ENCODE data around the gene TESK2. TPM values are rescaled to one million over a fixed set of nuclear protein-coding genes. Genes with fewer than 3 reads are reported as not detected.

TESK2 gene
- total RNA-seq, 6 donors from 2014 or later = 2.3 to 7.4 (median 5.7) TPM

DNA sequence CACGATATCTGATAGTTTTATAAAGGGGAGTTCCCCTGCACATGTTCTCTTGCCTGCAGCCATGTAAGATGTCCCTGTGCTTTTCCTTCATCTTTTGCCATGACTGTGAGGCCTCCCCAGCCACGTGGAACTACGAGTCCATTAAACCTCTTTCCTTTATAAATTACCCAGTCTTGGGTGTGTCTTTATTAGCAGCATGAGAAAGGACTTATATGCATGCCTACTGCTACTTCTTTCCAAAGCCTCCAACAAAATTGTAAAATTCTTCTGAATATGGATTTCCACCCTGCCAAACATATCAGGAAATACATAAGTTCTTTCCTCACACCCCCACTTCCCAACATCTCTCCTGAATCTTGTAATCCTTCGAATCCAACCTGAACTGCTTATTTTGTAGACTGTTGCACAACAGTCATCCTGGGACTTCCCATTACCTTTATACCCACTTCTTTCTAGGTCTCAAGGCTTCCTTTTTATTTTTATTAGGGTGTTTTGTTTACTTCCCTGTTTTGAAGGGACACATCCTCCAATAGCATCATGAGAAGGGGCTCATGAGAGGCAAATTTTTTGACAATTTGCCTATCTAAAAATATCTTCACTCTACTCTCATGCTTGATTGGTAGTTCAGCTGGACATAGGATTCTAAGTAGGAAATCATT is 83.2 kb downstream of the TESK2 start:
- WGBS, 2 donors = 71 to 80% methylated on average over 4 of the region's 4 CpGs
- Histone ChIP-seq H3K27me3 (no peaks in the 10 kb centered on the region), H3K4me3 (no peak overlapping the region), H3K36me3 (no peaks in the 10 kb centered on the region), H3K27ac (no peak overlapping the region), H3K9me3 (no peaks in the 10 kb centered on the region), H3K4me1 (peaks cover 0 to 10% (median 3%) of the 10 kb centered on the region in 4 donors)
- TF ChIP-seq POLR2A (IDR thresholded peaks at IDR 0.05) (no peak), POLR2AphosphoS5 (IDR thresholded peaks at IDR 0.05) (no peak), EP300 (IDR thresholded peaks at IDR 0.05) (no peak)
- TF ChIP-seq, protein P1, sequence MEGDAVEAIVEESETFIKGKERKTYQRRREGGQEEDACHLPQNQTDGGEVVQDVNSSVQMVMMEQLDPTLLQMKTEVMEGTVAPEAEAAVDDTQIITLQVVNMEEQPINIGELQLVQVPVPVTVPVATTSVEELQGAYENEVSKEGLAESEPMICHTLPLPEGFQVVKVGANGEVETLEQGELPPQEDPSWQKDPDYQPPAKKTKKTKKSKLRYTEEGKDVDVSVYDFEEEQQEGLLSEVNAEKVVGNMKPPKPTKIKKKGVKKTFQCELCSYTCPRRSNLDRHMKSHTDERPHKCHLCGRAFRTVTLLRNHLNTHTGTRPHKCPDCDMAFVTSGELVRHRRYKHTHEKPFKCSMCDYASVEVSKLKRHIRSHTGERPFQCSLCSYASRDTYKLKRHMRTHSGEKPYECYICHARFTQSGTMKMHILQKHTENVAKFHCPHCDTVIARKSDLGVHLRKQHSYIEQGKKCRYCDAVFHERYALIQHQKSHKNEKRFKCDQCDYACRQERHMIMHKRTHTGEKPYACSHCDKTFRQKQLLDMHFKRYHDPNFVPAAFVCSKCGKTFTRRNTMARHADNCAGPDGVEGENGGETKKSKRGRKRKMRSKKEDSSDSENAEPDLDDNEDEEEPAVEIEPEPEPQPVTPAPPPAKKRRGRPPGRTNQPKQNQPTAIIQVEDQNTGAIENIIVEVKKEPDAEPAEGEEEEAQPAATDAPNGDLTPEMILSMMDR (IDR thresholded peaks at IDR 0.05) = no peak
- ATAC-seq (ENCODE audit: low FRiP score in 2 of 2) (no peak), DNase-seq (no peak)

DNA sequence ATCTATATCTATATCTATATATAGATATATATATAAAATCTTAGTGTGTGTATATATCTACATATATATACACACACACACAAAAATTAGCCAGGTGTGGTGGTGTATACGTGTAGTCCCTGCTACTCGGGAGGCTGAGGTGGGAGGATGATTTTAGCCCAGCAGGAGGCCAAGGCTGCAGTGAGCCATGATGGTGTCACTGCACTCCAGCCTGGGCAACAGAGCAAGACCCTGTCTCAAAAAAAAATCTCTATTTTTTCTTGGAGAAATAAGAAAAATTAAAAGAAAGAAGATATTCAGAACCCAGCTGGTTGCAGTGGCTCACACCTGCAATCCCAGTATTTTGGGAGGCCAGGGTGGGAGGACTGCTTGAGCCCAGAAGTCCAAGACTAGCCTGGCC is 85.3 kb downstream of the TESK2 start:
- H3K36me3 ChIP-seq = no peaks in the 10 kb centered on the region
- H3K27me3 ChIP-seq = no peaks in the 10 kb centered on the region
- no peak for TF ChIP-seq POLR2A (IDR thresholded peaks at IDR 0.05)
- TF ChIP-seq EP300 (IDR thresholded peaks at IDR 0.05) = no peak
- TF ChIP-seq, protein P1 (IDR thresholded peaks at IDR 0.05) = no peak
- no peak for TF ChIP-seq POLR2AphosphoS5 (IDR thresholded peaks at IDR 0.05)
- ATAC-seq (ENCODE audit: low FRiP score in 2 of 2) (no peak), DNase-seq (no peak)
- H3K4me1 ChIP-seq = peaks cover 0 to 6% (median 1%) of the 10 kb centered on the region in 4 donors
- 96 to 97% methylated on average over 2 of the region's 2 CpGs for WGBS, 2 donors
- no peak overlapping the region for H3K27ac ChIP-seq
- H3K9me3 ChIP-seq = no peaks in the 10 kb centered on the region
- H3K4me3 ChIP-seq = no peak overlapping the region

DNA sequence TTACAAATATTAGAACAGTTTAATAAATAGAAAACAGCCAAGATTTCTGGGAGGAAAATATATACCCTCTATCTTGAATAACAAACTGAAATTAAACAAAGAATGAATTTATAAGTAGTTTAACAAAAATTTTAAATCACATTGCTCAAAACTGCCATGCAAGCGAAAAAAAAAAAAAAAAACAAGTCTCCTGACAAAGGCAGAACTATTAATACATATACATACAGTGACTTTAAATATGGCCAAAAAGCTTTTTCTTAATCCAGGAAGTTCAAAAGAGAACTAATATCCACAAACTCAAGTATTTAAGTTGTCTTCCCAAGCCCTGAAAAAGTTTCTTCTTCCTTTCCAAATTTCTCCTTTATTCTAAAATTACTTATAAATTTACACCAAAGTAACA is 87.2 kb downstream of the TESK2 start:
- no peak for ATAC-seq (ENCODE audit: low FRiP score in 2 of 2)
- Histone ChIP-seq H3K27ac (no peak overlapping the region), H3K4me1 (peaks cover 0 to 6% (median 1%) of the 10 kb centered on the region in 4 donors), H3K36me3 (no peaks in the 10 kb centered on the region), H3K9me3 (no peaks in the 10 kb centered on the region), H3K4me3 (no peak overlapping the region), H3K27me3 (no peaks in the 10 kb centered on the region)
- TF ChIP-seq POLR2A (IDR thresholded peaks at IDR 0.05) (no peak), EP300 (IDR thresholded peaks at IDR 0.05) (no peak), POLR2AphosphoS5 (IDR thresholded peaks at IDR 0.05) (no peak)
- TF ChIP-seq, protein P1 (IDR thresholded peaks at IDR 0.05) = no peak
- 67 to 83% methylated on average over 1 of the region's 1 CpG for WGBS, 2 donors
- no peak for DNase-seq

DNA sequence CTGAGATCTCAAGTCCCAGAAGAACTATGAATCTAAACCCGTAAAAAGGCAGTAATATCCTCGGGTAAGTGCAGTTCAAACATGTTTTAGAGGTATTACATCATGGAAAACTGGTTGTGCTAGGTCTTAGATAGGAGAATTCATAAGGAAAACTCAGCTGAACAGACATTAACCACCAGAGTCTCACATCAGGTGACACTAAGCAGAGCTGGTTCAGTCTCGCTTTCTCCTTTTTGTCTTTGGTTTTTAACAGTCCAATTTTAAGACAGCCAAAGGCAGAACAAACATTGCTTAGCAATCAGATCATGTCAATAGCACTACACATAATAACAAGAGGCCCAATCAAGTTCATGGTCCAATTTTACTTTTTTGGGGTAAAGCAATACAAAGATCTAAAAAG is 87.7 kb downstream of the TESK2 start:
- Histone ChIP-seq H3K27ac (no peak overlapping the region), H3K4me1 (peaks cover 0 to 6% (median 1%) of the 10 kb centered on the region in 4 donors), H3K4me3 (no peak overlapping the region), H3K27me3 (no peaks in the 10 kb centered on the region), H3K36me3 (no peaks in the 10 kb centered on the region), H3K9me3 (no peaks in the 10 kb centered on the region)
- TF ChIP-seq POLR2A (IDR thresholded peaks at IDR 0.05) = no peak
- TF ChIP-seq POLR2AphosphoS5 (IDR thresholded peaks at IDR 0.05) = no peak
- TF ChIP-seq EP300 (IDR thresholded peaks at IDR 0.05) = no peak
- TF ChIP-seq, protein P1 (IDR thresholded peaks at IDR 0.05) = no peak
- DNase-seq = no peak
- ATAC-seq (ENCODE audit: low FRiP score in 2 of 2) = no peak
- 47 to 71% methylated on average over 3 of the region's 3 CpGs for WGBS, 2 donors

DNA sequence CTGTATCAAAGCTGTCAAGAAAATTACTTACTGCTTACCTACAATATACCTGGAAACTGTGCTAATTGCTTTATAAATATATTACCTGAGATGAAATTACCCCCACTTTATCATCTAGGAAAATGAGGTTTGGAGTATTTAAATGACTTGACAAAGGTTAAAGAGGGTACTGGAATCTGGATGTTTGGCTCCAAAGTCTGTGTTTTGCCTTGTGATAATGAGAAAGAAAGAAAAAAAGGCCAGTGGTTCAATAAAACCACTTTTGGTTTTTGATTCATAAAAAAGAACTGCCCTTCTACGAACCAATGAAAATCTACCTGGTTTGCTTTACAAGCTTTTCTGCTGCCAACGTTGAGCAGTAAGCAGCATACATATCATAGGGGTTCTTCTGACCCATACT is 89.4 kb downstream of the TESK2 start:
- H3K4me3 ChIP-seq = no peak overlapping the region
- no peaks in the 10 kb centered on the region for H3K27me3 ChIP-seq
- WGBS, 2 donors = 79 to 81% methylated on average over 2 of the region's 2 CpGs
- H3K4me1 ChIP-seq = peaks cover 0 to 3% (median 0%) of the 10 kb centered on the region in 4 donors
- ATAC-seq (ENCODE audit: low FRiP score in 2 of 2) (no peak), DNase-seq (no peak)
- H3K9me3 ChIP-seq = no peaks in the 10 kb centered on the region
- H3K36me3 ChIP-seq = no peaks in the 10 kb centered on the region
- no peak overlapping the region for H3K27ac ChIP-seq
- no peak for TF ChIP-seq POLR2A (IDR thresholded peaks at IDR 0.05)
- no peak for TF ChIP-seq POLR2AphosphoS5 (IDR thresholded peaks at IDR 0.05)
- TF ChIP-seq, protein P1 (IDR thresholded peaks at IDR 0.05) = no peak
- TF ChIP-seq EP300 (IDR thresholded peaks at IDR 0.05) = no peak
